Adrenal gland (tissue), 5 donors: ENCODE results near the gene SMURF2.

Experiments used
- POLR2A ChIP-seq, 2 donors: fragments of 450-650 bp; IDR thresholded peaks; one replicate each; pipeline ENCODE4 v1.6.1; 2017; ENCODE audit warnings: antibody characterized with exemption in 2 of 2, mild to moderate bottlenecking in 2 of 2, moderate library complexity in 1 of 2
- TF ChIP-seq, protein P1 (sequence below), 6 experiments: fragments of 450-650 bp in 4 of 6; fragments of 200-600 bp in 2 of 6; sonication (generic) in 1 of 6; IDR thresholded peaks; 1 replicate in 5 of 6; 2 replicates in 1 of 6; pipeline versions ENCODE4 v1.5.1 to v1.8.0; 2016 to 2021; ENCODE audit warnings: antibody characterized with exemption in 6 of 6, mild to moderate bottlenecking in 2 of 6, moderate library complexity in 1 of 6
- donor health status: DM: no; HTN: no; CAD: no.

DNA sequence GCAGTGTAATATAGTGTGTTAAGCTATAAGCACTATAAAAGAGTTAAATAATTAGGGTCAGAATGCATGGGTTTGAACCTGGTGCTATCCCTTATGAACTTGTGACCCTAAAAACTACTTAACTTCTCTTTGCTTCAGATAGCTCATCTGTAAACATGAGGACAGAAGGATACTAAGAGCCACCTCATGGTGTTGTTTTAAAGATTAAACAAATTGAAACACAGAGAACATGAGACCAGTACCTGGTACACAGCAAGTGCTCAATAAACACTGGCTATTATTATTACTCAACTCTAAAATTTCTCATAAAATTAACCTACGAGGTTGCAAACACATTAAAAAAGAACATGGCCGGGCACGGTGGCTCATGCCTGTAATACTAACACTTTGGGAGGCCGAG lies 43.3 kb downstream of the SMURF2 start:
- TF ChIP-seq POLR2A (IDR thresholded peaks at IDR 0.05) = no peak
- TF ChIP-seq, protein P1, sequence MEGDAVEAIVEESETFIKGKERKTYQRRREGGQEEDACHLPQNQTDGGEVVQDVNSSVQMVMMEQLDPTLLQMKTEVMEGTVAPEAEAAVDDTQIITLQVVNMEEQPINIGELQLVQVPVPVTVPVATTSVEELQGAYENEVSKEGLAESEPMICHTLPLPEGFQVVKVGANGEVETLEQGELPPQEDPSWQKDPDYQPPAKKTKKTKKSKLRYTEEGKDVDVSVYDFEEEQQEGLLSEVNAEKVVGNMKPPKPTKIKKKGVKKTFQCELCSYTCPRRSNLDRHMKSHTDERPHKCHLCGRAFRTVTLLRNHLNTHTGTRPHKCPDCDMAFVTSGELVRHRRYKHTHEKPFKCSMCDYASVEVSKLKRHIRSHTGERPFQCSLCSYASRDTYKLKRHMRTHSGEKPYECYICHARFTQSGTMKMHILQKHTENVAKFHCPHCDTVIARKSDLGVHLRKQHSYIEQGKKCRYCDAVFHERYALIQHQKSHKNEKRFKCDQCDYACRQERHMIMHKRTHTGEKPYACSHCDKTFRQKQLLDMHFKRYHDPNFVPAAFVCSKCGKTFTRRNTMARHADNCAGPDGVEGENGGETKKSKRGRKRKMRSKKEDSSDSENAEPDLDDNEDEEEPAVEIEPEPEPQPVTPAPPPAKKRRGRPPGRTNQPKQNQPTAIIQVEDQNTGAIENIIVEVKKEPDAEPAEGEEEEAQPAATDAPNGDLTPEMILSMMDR (IDR thresholded peaks at IDR 0.05) = no peak
